NCI-H345 treated with DMSO at 0.1 percent for 48 hours (cell line): ENCODE measurements around the gene LRSAM1.

Experiments used
- DNase-seq: peaks from one replicate; lab custom pipeline; 2025; ENCODE audit not compliant: unreplicated experiment; lab: John Stamatoyannopoulos, UW

The LRSAM1 gene

GRCh38 chr9:127450830-127451607 is at the start of gene LRSAM1, which contains the start of gene RPL12:
Gene LRSAM1 (plus strand): TSS chr9:127451510. CDS start chr9:127454528, 3,018 bp downstream.
Gene RPL12 (minus strand): TSS chr9:127451406. CDS start chr9:127451317, 89 bp downstream.
- DNase-seq = peak; percentile 92

GRCh38 chr9:127402401-127403090 is 48.8 kb upstream of the LRSAM1 start:
- no peak for DNase-seq

GRCh38 chr9:127403507-127404192 is 47.7 kb upstream of the LRSAM1 start:
- DNase-seq = no peak

- DNase-seq = no peak
Observed at GRCh38 chr9:127404631-127405030, 46.7 kb upstream of the LRSAM1 start.

GRCh38 chr9:127405344-127406125 is 45.8 kb upstream of the LRSAM1 start:
- DNase-seq = no peak

- DNase-seq = no peak
Observed at GRCh38 chr9:127406799-127407491, 44.4 kb upstream of the LRSAM1 start.

- no peak for DNase-seq
Observed at GRCh38 chr9:127407492-127407843, 43.8 kb upstream of the LRSAM1 start.

- DNase-seq = no peak
Observed at GRCh38 chr9:127411122-127411521, 40.2 kb upstream of the LRSAM1 start.

GRCh38 chr9:127415141-127415540 is 36.2 kb upstream of the LRSAM1 start:
- no peak for DNase-seq

GRCh38 chr9:127415657-127416056 is 35.7 kb upstream of the LRSAM1 start:
- no peak for DNase-seq

GRCh38 chr9:127417131-127418036 is 33.9 kb upstream of the LRSAM1 start:
- no peak for DNase-seq

GRCh38 chr9:127418037-127418471 is 33.3 kb upstream of the LRSAM1 start:
- DNase-seq = no peak

- no peak for DNase-seq
Observed at GRCh38 chr9:127419348-127419747, 32.0 kb upstream of the LRSAM1 start.

GRCh38 chr9:127421057-127421456 is 30.3 kb upstream of the LRSAM1 start:
- DNase-seq = no peak

GRCh38 chr9:127422133-127422782 is 29.1 kb upstream of the LRSAM1 start:
- no peak for DNase-seq

GRCh38 chr9:127422787-127423186 is 28.5 kb upstream of the LRSAM1 start:
- DNase-seq = no peak

- no peak for DNase-seq
Observed at GRCh38 chr9:127423476-127423933, 27.8 kb upstream of the LRSAM1 start.

- peak; percentile 89 for DNase-seq
Observed at GRCh38 chr9:127423934-127424675, 27.2 kb upstream of the LRSAM1 start, which contains the start of gene ZNF79. Gene ZNF79 (plus strand): TSS chr9:127424382. CDS start chr9:127424788, 406 bp downstream.
